ENCODE results near the gene DCAF8L2. TPM values are rescaled to one million over a fixed set of nuclear protein-coding genes. Genes with fewer than 3 reads are reported as not detected.

DCAF8L2 gene
- total and polyA plus RNA-seq, 2 donors (not counting 1 experiment from before 2014, with no cell fraction given) = not detected

GRCh38 chrX:27571164-27571563 is 19.0 kb upstream of the DCAF8L2 start:
- no peak overlapping the region for H3K4me3 ChIP-seq (replicated peaks in 1 of 4; ENCODE audit: control extremely low read depth in 1 of 4, insufficient read depth in 1 of 4, low read depth in 3 of 4, low read length in 4 of 4)
- no peaks in the 10 kb centered on the region for H3K9me3 ChIP-seq (ENCODE audit: control insufficient read depth, insufficient read depth, low read depth, low read length)
- no peaks in the 10 kb centered on the region for H3K36me3 ChIP-seq (ENCODE audit: control insufficient read depth, insufficient read depth, low read length)
- no peaks in the 10 kb centered on the region for H3K4me1 ChIP-seq (ENCODE audit: control insufficient read depth, extremely low read depth, insufficient read depth, low read length)
- H4K20me1 ChIP-seq (ENCODE audit: control insufficient read depth, extremely low read depth, insufficient read depth, low read length) = no peaks in the 10 kb centered on the region
- TF ChIP-seq CTCF (conservative IDR thresholded peaks at IDR 0.05 in 1 of 2, IDR thresholded peaks at IDR 0.05 in 1 of 2; ENCODE audit: low read depth in 1 of 2, low read length in 2 of 2) (no peak), EZH2 (IDR thresholded peaks at IDR 0.05; ENCODE audit: low read length, missing control alignments) (no peak)
- no peaks in the 10 kb centered on the region for H3K27me3 ChIP-seq (ENCODE audit: control insufficient read depth, insufficient read depth, low read length)
- H2AFZ ChIP-seq (ENCODE audit: low read length) = no peak overlapping the region
- H3K4me2 ChIP-seq (ENCODE audit: extremely low read depth, insufficient read depth, low read length) = no peak overlapping the region
- H3K27ac ChIP-seq (ENCODE audit: insufficient read depth, low read length) = no peak overlapping the region
- H3K9ac ChIP-seq (ENCODE audit: insufficient read depth, low read length) = no peak overlapping the region
- DNase-seq (ENCODE audit: low read depth in 2 of 2) = no peak
- no peaks in the 10 kb centered on the region for H3K79me2 ChIP-seq (ENCODE audit: control insufficient read depth, insufficient read depth, low read length)

DNA sequence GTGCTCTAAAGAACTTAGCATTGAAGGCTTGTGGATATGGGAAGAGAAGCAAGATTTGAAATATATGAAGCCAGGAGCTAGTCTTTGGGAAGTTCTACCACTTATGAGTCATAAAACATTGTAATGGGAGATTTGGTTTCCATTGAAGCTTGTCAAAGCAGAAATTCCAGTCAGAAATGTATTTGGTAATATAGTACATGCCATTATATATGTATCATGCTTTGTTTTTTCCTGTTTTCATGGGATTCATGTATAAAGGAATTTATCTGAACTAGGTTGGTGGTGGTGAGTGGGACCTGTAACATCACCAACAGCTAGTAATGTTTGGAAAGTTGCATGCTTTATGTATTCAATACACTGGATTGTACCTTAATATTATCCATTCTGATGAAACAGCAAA is 14.6 kb upstream of the DCAF8L2 start:
- Histone ChIP-seq H3K36me3 (ENCODE audit: control insufficient read depth, insufficient read depth, low read length) (no peaks in the 10 kb centered on the region), H3K27ac (ENCODE audit: insufficient read depth, low read length) (no peak overlapping the region), H3K4me1 (ENCODE audit: control insufficient read depth, extremely low read depth, insufficient read depth, low read length) (no peaks in the 10 kb centered on the region), H3K4me3 (replicated peaks in 1 of 4; ENCODE audit: control extremely low read depth in 1 of 4, insufficient read depth in 1 of 4, low read depth in 3 of 4, low read length in 4 of 4) (no peak overlapping the region), H4K20me1 (ENCODE audit: control insufficient read depth, extremely low read depth, insufficient read depth, low read length) (no peaks in the 10 kb centered on the region), H3K4me2 (ENCODE audit: extremely low read depth, insufficient read depth, low read length) (no peak overlapping the region), H2AFZ (ENCODE audit: low read length) (no peak overlapping the region), H3K79me2 (ENCODE audit: control insufficient read depth, insufficient read depth, low read length) (no peaks in the 10 kb centered on the region), H3K9ac (ENCODE audit: insufficient read depth, low read length) (no peak overlapping the region), H3K9me3 (ENCODE audit: control insufficient read depth, insufficient read depth, low read depth, low read length) (no peaks in the 10 kb centered on the region), H3K27me3 (ENCODE audit: control insufficient read depth, insufficient read depth, low read length) (no peaks in the 10 kb centered on the region)
- peak; percentile 6 to 12 for DNase-seq (ENCODE audit: low read depth in 2 of 2)
- TF ChIP-seq EZH2 (IDR thresholded peaks at IDR 0.05; ENCODE audit: low read length, missing control alignments) = no peak
- no peak for TF ChIP-seq CTCF (conservative IDR thresholded peaks at IDR 0.05 in 1 of 2, IDR thresholded peaks at IDR 0.05 in 1 of 2; ENCODE audit: low read depth in 1 of 2, low read length in 2 of 2)

GRCh38 chrX:27583976-27584375 is 6.2 kb upstream of the DCAF8L2 start:
- Histone ChIP-seq H3K27me3 (ENCODE audit: control insufficient read depth, insufficient read depth, low read length) (no peaks in the 10 kb centered on the region), H3K4me3 (replicated peaks in 1 of 4; ENCODE audit: control extremely low read depth in 1 of 4, insufficient read depth in 1 of 4, low read depth in 3 of 4, low read length in 4 of 4) (no peak overlapping the region), H3K9me3 (ENCODE audit: control insufficient read depth, insufficient read depth, low read depth, low read length) (no peaks in the 10 kb centered on the region), H3K27ac (ENCODE audit: insufficient read depth, low read length) (no peak overlapping the region), H3K36me3 (ENCODE audit: control insufficient read depth, insufficient read depth, low read length) (no peaks in the 10 kb centered on the region), H4K20me1 (ENCODE audit: control insufficient read depth, extremely low read depth, insufficient read depth, low read length) (no peaks in the 10 kb centered on the region), H3K9ac (ENCODE audit: insufficient read depth, low read length) (no peak overlapping the region), H3K4me2 (ENCODE audit: extremely low read depth, insufficient read depth, low read length) (no peak overlapping the region), H3K79me2 (ENCODE audit: control insufficient read depth, insufficient read depth, low read length) (no peaks in the 10 kb centered on the region), H2AFZ (ENCODE audit: low read length) (no peak overlapping the region), H3K4me1 (ENCODE audit: control insufficient read depth, extremely low read depth, insufficient read depth, low read length) (no peaks in the 10 kb centered on the region)
- DNase-seq (ENCODE audit: low read depth in 2 of 2) = peak; percentile 37 to 72
- TF ChIP-seq CTCF (conservative IDR thresholded peaks at IDR 0.05 in 1 of 2, IDR thresholded peaks at IDR 0.05 in 1 of 2; ENCODE audit: low read depth in 1 of 2, low read length in 2 of 2) (no peak), EZH2 (IDR thresholded peaks at IDR 0.05; ENCODE audit: low read length, missing control alignments) (no peak)

Data from fibroblast of lung (primary cell).